ENCODE results near the gene LMBRD2. TPM values are rescaled to one million over a fixed set of nuclear protein-coding genes. Genes with fewer than 3 reads are reported as not detected.
"Not testable (repeated sequence)": the region's sequence is repeated elsewhere in the genome, so short reads cannot be mapped to it uniquely, and the experiment has no call there.

The LMBRD2 gene
- polyA plus RNA-seq, 2 of the 4 experiments (the other 2 are of a cell fraction): 2.9 to 6.8 TPM

DNA sequence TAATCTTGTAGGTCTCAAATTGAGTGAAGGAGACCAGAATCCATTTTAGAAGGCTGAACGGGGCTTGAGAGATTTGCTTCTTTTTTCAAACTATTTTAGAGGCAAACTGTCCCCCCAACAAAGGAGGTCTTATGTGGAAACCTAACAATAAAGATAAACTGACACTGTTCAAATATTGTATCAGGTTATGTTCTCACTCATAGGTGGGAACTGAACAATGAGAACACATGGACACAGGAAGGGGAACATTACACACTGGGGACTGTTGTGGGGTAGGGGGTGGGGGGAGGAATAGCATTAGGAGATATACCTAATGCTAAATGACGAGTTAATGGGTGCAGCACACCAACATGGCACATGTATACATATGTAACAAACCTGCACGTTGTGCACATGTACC lies 47.1 kb upstream of the LMBRD2 start:
- ATAC-seq; H3K4me1 ChIP-seq; POLR2A ChIA-PET; FAIRE-seq; CTCF ChIA-PET; H3K4me3 ChIP-seq; H3K9me3 ChIP-seq; DNase-seq (ENCODE audit: low read depth in 1 of 2, low spot score in 1 of 2); H3K4me2 ChIP-seq; H3K27ac ChIP-seq: not testable (repeated sequence)
- 76% methylated on average over 3 of the region's 3 CpGs for WGBS (ENCODE audit: missing lambda C conversion rate)

DNA sequence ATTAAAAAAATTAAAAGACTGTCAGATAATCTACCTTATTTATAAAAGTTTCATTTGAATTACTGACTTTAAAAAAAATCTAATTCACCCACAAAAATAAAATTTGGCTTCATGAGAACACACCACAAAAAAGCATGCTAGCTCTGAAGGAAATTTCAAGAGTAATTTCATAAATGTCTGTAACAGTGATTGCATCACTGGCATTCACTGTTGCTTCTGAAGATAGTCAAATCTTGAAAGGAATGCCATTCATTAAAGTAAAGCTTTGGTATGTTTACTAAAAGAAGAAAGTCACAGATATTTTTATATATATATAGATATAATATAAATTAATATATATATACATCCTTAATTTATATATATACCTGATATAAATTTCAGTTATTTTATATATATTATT lies 46.6 kb upstream of the LMBRD2 start:
- TF ChIP-seq PHF8 (IDR thresholded peaks at IDR 0.05; ENCODE audit: borderline replicate concordance, low read depth): no peak
- TF ChIP-seq TP53 (CRISPR knock-in tag; IDR thresholded peaks at IDR 0.05): no peak
- no peak for TF ChIP-seq GATA3 (IDR thresholded peaks at IDR 0.05; ENCODE audit: borderline replicate concordance)
- no peak for TF ChIP-seq MYC (IDR thresholded peaks at IDR 0.05; ENCODE audit: borderline replicate concordance, low read length)
- no peak for TF ChIP-seq RAD21 (conservative IDR thresholded peaks at IDR 0.05 in 1 of 2, IDR thresholded peaks at IDR 0.05 in 1 of 2)
- no peak for TF ChIP-seq CEBPB (IDR thresholded peaks at IDR 0.05)
- no peak for TF ChIP-seq ZNF302 (CRISPR knock-in tag; IDR thresholded peaks at IDR 0.05)

DNA sequence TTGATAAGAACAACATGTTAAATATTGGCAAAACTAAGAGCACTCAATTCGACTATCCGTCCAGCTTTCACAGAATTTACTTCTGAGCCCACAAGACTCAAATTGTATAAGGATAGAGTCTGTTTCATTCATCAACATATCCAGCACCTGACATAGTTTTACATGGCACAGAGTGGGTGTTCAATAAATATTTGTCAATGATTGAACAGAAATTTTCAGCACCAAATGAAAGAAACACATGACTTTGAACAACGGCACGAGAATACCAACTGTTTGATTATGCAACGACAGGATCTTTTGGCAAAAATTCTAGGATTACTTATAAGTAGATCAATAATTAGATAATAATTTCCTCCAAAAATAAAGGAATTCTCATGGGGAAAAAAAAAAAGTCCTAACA lies 42.1 kb upstream of the LMBRD2 start:
- no peak overlapping the region for H3K4me2 ChIP-seq
- no peaks in the 10 kb centered on the region for H3K9me3 ChIP-seq
- TF ChIP-seq NPAS2 (CRISPR knock-in tag; IDR thresholded peaks at IDR 0.05; ENCODE audit: borderline replicate concordance) (no peak), ESRRA (IDR thresholded peaks at IDR 0.05; ENCODE audit: borderline replicate concordance, low read length) (no peak), CEBPB (IDR thresholded peaks at IDR 0.05) (no peak), MAFK (IDR thresholded peaks at IDR 0.05; ENCODE audit: partially characterized antibody) (no peak), HOXB13 (CRISPR knock-in tag; IDR thresholded peaks at IDR 0.05; ENCODE audit: low read depth) (no peak), FOSB (CRISPR knock-in tag; IDR thresholded peaks at IDR 0.05) (no peak), JUN (IDR thresholded peaks at IDR 0.05) (no peak), HOXA7 (CRISPR knock-in tag; IDR thresholded peaks at IDR 0.05) (no peak), RNF2 (IDR thresholded peaks at IDR 0.05; ENCODE audit: borderline replicate concordance, low read depth) (no peak)
- TF ChIP-seq, protein P1, sequence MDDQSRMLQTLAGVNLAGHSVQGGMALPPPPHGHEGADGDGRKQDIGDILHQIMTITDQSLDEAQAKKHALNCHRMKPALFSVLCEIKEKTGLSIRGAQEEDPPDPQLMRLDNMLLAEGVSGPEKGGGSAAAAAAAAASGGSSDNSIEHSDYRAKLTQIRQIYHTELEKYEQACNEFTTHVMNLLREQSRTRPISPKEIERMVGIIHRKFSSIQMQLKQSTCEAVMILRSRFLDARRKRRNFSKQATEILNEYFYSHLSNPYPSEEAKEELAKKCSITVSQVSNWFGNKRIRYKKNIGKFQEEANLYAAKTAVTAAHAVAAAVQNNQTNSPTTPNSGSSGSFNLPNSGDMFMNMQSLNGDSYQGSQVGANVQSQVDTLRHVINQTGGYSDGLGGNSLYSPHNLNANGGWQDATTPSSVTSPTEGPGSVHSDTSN (IDR thresholded peaks at IDR 0.05): no peak
- TF ChIP-seq, protein P2, sequence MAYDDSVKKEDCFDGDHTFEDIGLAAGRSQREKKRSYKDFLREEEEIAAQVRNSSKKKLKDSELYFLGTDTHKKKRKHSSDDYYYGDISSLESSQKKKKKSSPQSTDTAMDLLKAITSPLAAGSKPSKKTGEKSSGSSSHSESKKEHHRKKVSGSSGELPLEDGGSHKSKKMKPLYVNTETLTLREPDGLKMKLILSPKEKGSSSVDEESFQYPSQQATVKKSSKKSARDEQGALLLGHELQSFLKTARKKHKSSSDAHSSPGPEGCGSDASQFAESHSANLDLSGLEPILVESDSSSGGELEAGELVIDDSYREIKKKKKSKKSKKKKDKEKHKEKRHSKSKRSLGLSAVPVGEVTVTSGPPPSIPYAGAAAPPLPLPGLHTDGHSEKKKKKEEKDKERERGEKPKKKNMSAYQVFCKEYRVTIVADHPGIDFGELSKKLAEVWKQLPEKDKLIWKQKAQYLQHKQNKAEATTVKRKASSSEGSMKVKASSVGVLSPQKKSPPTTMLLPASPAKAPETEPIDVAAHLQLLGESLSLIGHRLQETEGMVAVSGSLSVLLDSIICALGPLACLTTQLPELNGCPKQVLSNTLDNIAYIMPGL (CRISPR knock-in tag; IDR thresholded peaks at IDR 0.05; ENCODE audit: borderline replicate concordance): no peak
- TF ChIP-seq, protein P3, sequence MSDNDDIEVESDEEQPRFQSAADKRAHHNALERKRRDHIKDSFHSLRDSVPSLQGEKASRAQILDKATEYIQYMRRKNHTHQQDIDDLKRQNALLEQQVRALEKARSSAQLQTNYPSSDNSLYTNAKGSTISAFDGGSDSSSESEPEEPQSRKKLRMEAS (IDR thresholded peaks at IDR 0.05): no peak
- TF ChIP-seq, protein P4, sequence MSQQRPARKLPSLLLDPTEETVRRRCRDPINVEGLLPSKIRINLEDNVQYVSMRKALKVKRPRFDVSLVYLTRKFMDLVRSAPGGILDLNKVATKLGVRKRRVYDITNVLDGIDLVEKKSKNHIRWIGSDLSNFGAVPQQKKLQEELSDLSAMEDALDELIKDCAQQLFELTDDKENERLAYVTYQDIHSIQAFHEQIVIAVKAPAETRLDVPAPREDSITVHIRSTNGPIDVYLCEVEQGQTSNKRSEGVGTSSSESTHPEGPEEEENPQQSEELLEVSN (IDR thresholded peaks at IDR 0.05; ENCODE audit: borderline replicate concordance, low read depth): no peak
- TF ChIP-seq, protein P5, sequence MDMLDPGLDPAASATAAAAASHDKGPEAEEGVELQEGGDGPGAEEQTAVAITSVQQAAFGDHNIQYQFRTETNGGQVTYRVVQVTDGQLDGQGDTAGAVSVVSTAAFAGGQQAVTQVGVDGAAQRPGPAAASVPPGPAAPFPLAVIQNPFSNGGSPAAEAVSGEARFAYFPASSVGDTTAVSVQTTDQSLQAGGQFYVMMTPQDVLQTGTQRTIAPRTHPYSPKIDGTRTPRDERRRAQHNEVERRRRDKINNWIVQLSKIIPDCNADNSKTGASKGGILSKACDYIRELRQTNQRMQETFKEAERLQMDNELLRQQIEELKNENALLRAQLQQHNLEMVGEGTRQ (IDR thresholded peaks at IDR 0.05): no peak
- TF ChIP-seq, protein P6, sequence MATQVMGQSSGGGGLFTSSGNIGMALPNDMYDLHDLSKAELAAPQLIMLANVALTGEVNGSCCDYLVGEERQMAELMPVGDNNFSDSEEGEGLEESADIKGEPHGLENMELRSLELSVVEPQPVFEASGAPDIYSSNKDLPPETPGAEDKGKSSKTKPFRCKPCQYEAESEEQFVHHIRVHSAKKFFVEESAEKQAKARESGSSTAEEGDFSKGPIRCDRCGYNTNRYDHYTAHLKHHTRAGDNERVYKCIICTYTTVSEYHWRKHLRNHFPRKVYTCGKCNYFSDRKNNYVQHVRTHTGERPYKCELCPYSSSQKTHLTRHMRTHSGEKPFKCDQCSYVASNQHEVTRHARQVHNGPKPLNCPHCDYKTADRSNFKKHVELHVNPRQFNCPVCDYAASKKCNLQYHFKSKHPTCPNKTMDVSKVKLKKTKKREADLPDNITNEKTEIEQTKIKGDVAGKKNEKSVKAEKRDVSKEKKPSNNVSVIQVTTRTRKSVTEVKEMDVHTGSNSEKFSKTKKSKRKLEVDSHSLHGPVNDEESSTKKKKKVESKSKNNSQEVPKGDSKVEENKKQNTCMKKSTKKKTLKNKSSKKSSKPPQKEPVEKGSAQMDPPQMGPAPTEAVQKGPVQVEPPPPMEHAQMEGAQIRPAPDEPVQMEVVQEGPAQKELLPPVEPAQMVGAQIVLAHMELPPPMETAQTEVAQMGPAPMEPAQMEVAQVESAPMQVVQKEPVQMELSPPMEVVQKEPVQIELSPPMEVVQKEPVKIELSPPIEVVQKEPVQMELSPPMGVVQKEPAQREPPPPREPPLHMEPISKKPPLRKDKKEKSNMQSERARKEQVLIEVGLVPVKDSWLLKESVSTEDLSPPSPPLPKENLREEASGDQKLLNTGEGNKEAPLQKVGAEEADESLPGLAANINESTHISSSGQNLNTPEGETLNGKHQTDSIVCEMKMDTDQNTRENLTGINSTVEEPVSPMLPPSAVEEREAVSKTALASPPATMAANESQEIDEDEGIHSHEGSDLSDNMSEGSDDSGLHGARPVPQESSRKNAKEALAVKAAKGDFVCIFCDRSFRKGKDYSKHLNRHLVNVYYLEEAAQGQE (IDR thresholded peaks at IDR 0.05): no peak
- H3K27ac ChIP-seq: no peak overlapping the region
- H3K4me3 ChIP-seq: no peak overlapping the region
- ATAC-seq: no peak
- DNase-seq (ENCODE audit: low read depth in 1 of 2, low spot score in 1 of 2): no peak
- no peaks in the 10 kb centered on the region for H3K4me1 ChIP-seq
- FAIRE-seq: peak; percentile 13
- CTCF ChIA-PET: no interaction called here
- POLR2A ChIA-PET: interaction anchor here (0.5 kb wide), 1 partner anchor 1031 kb away, joined by 5 read pairs; no protein-coding TSS in a partner anchor
- WGBS (ENCODE audit: missing lambda C conversion rate): 96% methylated on average over 5 of the region's 5 CpGs

More for the DNA sequence above, 46.6 kb upstream of the LMBRD2 start:
- ATAC-seq: no peak
- ChIA-PET POLR2A (no interaction called here), CTCF (no interaction called here)
- no peak overlapping the region for H3K4me3 ChIP-seq
- no peaks in the 10 kb centered on the region for H3K9me3 ChIP-seq
- no peak overlapping the region for H3K4me2 ChIP-seq
- H3K4me1 ChIP-seq: no peaks in the 10 kb centered on the region
- FAIRE-seq: no peak
- no peak for DNase-seq (ENCODE audit: low read depth in 1 of 2, low spot score in 1 of 2)
- H3K27ac ChIP-seq: no peak overlapping the region

DNA sequence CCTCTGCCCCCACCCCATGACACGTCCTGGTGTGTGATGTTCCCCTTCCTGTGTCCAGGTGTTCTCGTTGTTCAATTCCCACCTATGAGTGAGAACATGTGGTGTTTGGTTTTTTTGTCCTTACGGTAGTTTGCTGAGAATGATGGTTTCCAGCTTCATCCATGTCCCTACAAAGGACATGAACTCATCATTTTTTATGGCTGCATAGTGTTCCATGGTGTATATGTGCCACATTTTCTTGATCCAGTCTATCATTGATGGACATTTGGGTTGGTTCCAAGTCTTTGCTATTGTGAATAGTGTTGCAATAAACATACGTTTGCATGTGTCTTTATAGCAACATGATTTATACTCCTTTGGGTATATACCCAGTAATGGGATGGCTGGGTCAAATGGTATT lies 32.7 kb upstream of the LMBRD2 start:
- H3K9me3 ChIP-seq; DNase-seq (ENCODE audit: low read depth in 1 of 2, low spot score in 1 of 2); FAIRE-seq; POLR2A ChIA-PET; ATAC-seq; H3K4me1 ChIP-seq; H3K27ac ChIP-seq; H3K4me2 ChIP-seq; H3K4me3 ChIP-seq: not testable (repeated sequence)
- CTCF ChIA-PET: interaction anchor here (1.0 kb wide), 1 partner anchor 121 kb away, joined by 3 read pairs; no protein-coding TSS in a partner anchor
- WGBS (ENCODE audit: missing lambda C conversion rate): 90% methylated on average over 2 of the region's 4 CpGs
